ENCODE results near the gene IRF8. TPM values are rescaled to one million over a fixed set of nuclear protein-coding genes. Genes with fewer than 3 reads are reported as not detected.
A peak's percentile ranks its signal among the peaks of the same experiment; 100 is the strongest.

IRF8 gene
- total and polyA plus RNA-seq, 12 donors, result 0.72 to 29.4 (median 2.1) TPM

DNA sequence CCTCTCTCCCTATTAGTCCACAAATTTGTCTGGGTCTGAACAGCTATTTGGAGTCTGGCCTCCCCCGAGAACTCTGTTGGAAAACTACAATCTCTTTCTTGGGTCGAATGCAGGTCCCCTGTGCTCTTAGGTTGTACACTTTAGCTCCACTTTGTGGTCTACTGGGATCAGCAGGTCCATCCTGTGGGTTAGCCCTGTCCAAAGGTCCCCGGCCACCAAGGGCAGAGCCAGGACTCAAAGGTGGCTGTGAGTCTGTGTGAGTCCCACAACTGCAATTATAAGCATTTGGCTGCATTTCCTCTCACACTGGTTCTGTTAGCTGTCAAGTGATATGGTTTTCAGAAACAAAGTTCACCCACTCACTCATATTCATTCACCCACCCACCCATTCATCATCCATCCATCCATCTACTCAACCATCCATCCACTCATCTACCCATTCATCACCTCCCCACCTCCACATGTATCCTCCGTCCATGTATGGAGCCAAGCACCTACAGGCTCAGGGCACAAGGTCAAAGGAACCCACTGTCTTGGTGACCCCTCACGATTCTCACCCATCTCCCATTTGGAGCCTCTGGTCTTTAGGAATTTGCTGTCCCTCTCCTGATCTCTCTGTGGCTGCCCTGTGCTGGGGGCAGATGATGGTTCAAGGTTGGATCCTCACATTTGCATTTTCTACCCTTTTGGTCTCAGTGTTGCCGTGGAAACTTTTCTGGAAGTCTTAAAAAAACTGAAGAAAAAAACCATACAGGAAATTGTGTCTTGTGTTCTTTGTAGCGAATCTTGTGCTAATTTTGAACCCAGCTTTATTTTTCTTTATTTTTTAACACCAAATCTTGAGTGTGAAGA, 45.8 kb downstream of the IRF8 start:
- Histone ChIP-seq H3K36me3 (no peaks in the 10 kb centered on the region), H3K4me3 (no peak overlapping the region), H3K27me3 (peaks cover 0 to 41% (median 31%) of the 10 kb centered on the region in 7 donors), H3K9me3 (no peaks in the 10 kb centered on the region), H3K27ac (no peak overlapping the region), H3K4me1 (peaks cover 0 to 10% (median 0%) of the 10 kb centered on the region in 9 donors)
- ATAC-seq, result no peak
- intact Hi-C loops (cut with DNase I), result no loop called here
- 74 to 82% methylated on average over 7 of the region's 7 CpGs for WGBS, 2 donors
- DNase-seq, result no peak
- TF ChIP-seq, protein P1, sequence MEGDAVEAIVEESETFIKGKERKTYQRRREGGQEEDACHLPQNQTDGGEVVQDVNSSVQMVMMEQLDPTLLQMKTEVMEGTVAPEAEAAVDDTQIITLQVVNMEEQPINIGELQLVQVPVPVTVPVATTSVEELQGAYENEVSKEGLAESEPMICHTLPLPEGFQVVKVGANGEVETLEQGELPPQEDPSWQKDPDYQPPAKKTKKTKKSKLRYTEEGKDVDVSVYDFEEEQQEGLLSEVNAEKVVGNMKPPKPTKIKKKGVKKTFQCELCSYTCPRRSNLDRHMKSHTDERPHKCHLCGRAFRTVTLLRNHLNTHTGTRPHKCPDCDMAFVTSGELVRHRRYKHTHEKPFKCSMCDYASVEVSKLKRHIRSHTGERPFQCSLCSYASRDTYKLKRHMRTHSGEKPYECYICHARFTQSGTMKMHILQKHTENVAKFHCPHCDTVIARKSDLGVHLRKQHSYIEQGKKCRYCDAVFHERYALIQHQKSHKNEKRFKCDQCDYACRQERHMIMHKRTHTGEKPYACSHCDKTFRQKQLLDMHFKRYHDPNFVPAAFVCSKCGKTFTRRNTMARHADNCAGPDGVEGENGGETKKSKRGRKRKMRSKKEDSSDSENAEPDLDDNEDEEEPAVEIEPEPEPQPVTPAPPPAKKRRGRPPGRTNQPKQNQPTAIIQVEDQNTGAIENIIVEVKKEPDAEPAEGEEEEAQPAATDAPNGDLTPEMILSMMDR (IDR thresholded peaks at IDR 0.05), result no peak

DNA sequence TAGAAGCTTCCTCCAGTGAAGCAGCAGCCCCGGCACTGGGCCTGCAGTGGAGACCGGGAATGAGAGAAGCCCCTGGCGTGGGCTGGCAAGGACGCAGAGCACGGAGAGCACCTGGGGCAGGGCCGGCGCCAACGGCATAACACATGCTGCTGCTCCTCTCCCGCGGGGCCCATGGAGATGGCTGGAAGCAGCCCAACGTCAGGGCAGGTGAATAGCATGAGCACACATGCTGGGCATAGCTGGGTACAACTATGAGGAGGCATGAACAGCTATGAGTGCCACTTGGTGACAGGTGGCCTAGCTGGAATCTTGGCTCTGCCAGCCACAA, 46.4 kb downstream of the IRF8 start:
- WGBS, 2 donors, result 79 to 85% methylated on average over 11 of the region's 11 CpGs
- DNase-seq (no peak), ATAC-seq (no peak)
- H3K9me3 ChIP-seq, result no peaks in the 10 kb centered on the region
- peaks cover 0 to 10% (median 0%) of the 10 kb centered on the region in 9 donors for H3K4me1 ChIP-seq
- H3K36me3 ChIP-seq, result no peaks in the 10 kb centered on the region
- intact Hi-C loops (cut with DNase I), result no loop called here
- H3K27ac ChIP-seq, result no peak overlapping the region
- no peak overlapping the region for H3K4me3 ChIP-seq
- peaks cover 0 to 44% (median 36%) of the 10 kb centered on the region in 7 donors for H3K27me3 ChIP-seq
- TF ChIP-seq, protein P1 (IDR thresholded peaks at IDR 0.05), result no peak

- H3K27ac ChIP-seq, result no peak overlapping the region
- WGBS, 2 donors, result 78 to 83% methylated on average over 13 of the region's 13 CpGs
- H3K9me3 ChIP-seq, result no peaks in the 10 kb centered on the region
- H3K27me3 ChIP-seq, result peaks cover 0 to 54% (median 36%) of the 10 kb centered on the region in 7 donors
- DNase-seq (no peak), ATAC-seq (no peak)
- no peak overlapping the region for H3K4me3 ChIP-seq
- H3K4me1 ChIP-seq, result peaks cover 0 to 10% (median 0%) of the 10 kb centered on the region in 9 donors
- TF ChIP-seq, protein P1 (IDR thresholded peaks at IDR 0.05), result no peak
- intact Hi-C loops (cut with DNase I), result no loop called here
- no peaks in the 10 kb centered on the region for H3K36me3 ChIP-seq
These were observed 47.7 kb downstream of the IRF8 start for GRCh38 chr16:85946541-85947124.

GRCh38 chr16:85947230-85948137, 48.5 kb downstream of the IRF8 start:
- H3K4me3 ChIP-seq, result peak overlapping the region in 4 of 10 donors; percentile 3 to 35 (median 11)
- H3K27me3 ChIP-seq, result peaks cover 0 to 63% (median 36%) of the 10 kb centered on the region in 7 donors
- H3K9me3 ChIP-seq, result no peaks in the 10 kb centered on the region
- intact Hi-C loops (cut with DNase I), result no loop called here
- WGBS, 2 donors, result 74 to 80% methylated on average over 32 of the region's 32 CpGs
- H3K4me1 ChIP-seq, result peaks cover 0 to 10% (median 0%) of the 10 kb centered on the region in 9 donors
- no peak overlapping the region for H3K27ac ChIP-seq
- TF ChIP-seq, protein P1 (IDR thresholded peaks at IDR 0.05), result no peak
- H3K36me3 ChIP-seq, result no peaks in the 10 kb centered on the region
- no peak for DNase-seq
- ATAC-seq, result no peak

All from heart right ventricle (tissue), 16 donors.